Activated CD4-positive, alpha-beta T cell treated with anti-CD3 and anti-CD28 coated beads for 24 hours (primary cell): ENCODE data around the gene PLXDC1.

Source experiments
- DNase-seq, 2 donors: peaks; one replicate each; pipeline ENCODE4 v3.0.0-alpha.2; 2020; ENCODE audit warnings: low read depth in 2 of 2

Gene PLXDC1

DNA sequence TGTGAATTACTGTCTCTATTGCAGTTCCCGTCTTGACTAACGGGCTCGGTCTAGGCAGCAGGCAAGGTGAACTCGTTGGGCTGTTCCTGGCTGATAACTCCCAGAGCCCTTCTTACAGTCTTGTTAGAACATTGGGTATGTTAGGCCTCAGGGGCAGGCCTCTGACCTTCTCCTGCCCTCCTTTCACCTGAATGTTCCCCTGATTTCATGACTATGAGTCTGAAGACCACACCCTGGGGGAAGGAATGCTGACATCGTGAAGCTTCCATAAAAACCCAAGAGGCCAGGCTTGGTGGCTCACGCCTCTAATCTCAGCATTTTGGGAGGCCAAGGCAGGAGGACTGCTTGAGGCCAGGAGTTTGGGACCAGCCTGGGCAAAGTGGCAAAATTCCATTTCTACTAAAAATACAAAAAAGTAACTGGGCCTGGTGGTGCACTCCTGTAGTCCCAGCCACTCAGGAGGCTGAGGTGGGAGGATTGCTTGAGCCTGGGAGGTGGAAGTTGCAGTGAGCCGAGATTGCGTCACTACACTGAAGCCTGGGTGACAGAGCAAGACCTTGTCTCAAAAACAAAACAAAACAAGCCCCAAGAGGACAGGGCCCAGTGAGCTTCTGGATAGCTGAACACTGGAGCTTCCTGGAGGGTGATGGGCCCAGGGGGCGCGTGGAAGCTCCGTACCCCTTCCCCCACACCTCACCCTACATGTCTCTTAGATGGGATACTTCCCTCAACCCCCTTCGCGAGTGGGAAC is 136.5 kb downstream of the PLXDC1 start:
- no peak for DNase-seq

DNA sequence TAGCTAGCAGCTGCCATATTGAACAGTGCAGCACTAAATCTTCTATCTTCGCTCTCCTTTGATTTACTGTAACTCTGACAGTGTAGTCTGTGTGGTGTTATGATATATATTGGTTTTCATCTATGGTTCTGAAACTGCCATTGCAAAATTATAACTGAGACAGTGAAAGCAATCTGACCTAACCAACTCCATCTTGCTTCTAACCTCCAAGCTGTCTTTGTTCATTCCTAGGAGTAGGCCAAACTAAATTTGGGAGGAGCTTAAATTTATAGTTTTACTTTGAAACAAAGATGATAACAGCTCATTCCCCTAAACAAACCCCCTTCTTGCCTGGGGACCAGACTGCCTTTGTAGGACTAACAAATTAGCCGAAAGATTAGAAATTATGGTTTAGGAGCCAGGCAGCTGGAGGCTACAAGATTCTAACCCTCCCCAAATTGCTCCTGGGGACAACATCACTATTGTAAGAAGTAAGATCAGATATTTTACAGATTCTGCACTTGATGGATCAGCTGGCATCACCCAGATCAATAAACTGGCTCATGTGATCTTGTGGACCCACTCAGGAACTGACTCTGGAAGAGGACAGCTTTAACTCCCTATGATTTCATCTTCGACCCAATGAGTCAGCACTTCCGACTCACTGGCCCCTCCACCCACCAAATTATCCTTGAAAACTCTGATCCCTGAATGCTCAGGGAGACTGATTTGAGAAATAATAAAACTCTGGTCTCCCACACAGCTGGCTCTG is 137.2 kb downstream of the PLXDC1 start:
- DNase-seq: no peak
